ENCODE measurements around the gene CUL1.

DNA sequence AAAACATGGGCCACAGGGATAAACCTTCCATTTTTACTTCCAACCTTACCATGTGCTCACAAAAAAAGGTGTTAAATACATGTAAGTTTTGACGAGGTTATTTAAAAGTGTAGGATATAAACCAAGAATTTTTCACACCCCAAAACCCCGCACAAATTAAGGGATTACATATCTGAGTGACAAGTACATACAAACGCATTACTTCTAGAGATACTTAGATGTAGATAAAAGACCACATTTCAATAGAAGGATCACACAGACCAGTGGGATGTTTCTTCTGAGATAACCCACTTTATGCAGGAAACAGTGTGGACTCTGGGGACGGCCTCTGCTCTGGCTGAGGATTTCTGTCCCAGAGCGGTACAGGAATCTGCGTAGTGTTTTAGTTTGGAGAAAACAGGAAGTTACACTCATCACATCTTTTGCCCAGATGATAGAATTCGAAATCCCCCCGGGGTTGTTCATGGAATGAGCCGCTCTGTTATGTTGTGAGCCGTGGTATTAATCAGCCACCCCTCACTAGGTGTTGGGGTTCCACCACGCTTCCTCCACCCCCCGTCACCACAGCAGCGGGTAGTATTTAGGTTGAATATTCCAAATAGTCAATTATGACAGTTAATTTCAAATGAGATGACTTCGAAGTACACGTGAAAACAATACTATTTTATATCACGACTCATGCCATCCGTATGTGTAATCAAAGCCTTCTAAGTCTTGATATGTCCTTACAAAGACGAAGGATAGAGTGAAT lies 1.3 kb upstream of the CUL1 start:
- TF ChIP-seq, protein P1, sequence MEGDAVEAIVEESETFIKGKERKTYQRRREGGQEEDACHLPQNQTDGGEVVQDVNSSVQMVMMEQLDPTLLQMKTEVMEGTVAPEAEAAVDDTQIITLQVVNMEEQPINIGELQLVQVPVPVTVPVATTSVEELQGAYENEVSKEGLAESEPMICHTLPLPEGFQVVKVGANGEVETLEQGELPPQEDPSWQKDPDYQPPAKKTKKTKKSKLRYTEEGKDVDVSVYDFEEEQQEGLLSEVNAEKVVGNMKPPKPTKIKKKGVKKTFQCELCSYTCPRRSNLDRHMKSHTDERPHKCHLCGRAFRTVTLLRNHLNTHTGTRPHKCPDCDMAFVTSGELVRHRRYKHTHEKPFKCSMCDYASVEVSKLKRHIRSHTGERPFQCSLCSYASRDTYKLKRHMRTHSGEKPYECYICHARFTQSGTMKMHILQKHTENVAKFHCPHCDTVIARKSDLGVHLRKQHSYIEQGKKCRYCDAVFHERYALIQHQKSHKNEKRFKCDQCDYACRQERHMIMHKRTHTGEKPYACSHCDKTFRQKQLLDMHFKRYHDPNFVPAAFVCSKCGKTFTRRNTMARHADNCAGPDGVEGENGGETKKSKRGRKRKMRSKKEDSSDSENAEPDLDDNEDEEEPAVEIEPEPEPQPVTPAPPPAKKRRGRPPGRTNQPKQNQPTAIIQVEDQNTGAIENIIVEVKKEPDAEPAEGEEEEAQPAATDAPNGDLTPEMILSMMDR (conservative IDR thresholded peaks at IDR 0.05 in 1 of 2, IDR thresholded peaks at IDR 0.05 in 1 of 2; ENCODE audit: extremely low read depth in 1 of 2, insufficient read depth in 1 of 2, low read depth in 1 of 2, low read length in 2 of 2): no peak
- TF ChIP-seq EZH2 (IDR thresholded peaks at IDR 0.05; ENCODE audit: borderline replicate concordance, low read length): no peak
